ENCODE measurements around the gene PNMA6E.

DNA sequence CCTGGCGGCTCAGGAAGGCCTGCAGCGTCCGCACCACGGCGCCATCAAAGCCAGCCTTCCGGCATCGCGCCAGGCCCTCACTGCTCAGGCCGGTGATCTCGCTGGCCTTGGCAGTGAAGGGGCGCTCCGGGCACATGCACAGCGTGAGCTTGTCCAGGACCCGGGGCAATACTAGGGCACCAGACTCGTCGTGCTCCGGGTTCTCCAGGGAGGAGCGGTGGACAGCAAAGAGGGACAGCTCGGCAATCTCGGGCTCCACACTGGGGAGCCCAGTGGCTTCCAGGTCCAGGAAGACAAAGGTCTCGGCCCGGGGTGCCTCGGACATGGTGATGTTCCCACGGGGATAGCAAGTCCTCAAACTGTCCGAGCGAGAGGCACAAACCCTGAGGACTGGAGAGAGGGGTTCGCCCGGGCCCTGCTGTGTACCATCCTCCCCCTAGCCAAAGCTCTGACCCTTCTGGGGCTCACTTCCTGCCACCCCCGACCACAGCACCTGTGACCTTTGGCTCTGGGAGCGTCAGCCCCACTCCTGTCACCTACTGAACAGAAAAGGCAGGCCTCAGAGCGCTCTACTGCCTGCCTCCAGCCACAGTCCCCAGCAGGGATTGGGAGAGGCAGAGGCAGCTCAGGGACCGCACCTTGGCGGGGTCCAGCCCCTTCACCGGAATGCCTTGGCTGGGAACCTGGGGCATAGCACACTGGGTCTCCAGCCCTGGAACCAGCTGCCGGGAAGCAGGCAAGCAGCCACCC, 44.1 kb upstream of the PNMA6E start:
- TF ChIP-seq, protein P1, sequence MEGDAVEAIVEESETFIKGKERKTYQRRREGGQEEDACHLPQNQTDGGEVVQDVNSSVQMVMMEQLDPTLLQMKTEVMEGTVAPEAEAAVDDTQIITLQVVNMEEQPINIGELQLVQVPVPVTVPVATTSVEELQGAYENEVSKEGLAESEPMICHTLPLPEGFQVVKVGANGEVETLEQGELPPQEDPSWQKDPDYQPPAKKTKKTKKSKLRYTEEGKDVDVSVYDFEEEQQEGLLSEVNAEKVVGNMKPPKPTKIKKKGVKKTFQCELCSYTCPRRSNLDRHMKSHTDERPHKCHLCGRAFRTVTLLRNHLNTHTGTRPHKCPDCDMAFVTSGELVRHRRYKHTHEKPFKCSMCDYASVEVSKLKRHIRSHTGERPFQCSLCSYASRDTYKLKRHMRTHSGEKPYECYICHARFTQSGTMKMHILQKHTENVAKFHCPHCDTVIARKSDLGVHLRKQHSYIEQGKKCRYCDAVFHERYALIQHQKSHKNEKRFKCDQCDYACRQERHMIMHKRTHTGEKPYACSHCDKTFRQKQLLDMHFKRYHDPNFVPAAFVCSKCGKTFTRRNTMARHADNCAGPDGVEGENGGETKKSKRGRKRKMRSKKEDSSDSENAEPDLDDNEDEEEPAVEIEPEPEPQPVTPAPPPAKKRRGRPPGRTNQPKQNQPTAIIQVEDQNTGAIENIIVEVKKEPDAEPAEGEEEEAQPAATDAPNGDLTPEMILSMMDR (IDR thresholded peaks at IDR 0.05) = no peak
- TF ChIP-seq POLR2A (IDR thresholded peaks at IDR 0.05) (no peak), POLR2AphosphoS5 (IDR thresholded peaks at IDR 0.05) (no peak), EP300 (IDR thresholded peaks at IDR 0.05) (no peak)

Measured in upper lobe of left lung (tissue), 4 donors.